Esophagus muscularis mucosa (tissue), 4 donors: ENCODE data around the gene RNU6-1. TPM values are rescaled to one million over a fixed set of nuclear protein-coding genes. Genes with fewer than 3 reads are reported as not detected.

Experiments
- DNase-seq: peaks from one replicate; pipeline ENCODE4 v3.0.0-alpha.2; 2017; ENCODE audit errors: extremely low spot score
- H3K27ac ChIP-seq, 4 donors: fragments of 200-600 bp; sonication (generic); replicated peaks in 1 of 4; 1 replicate in 3 of 4; 2 replicates in 1 of 4; pipeline ENCODE4 v1.5.1; 2016 to 2019; ENCODE audit warnings: mild to moderate bottlenecking in 1 of 4
- H3K27me3 ChIP-seq, 4 donors: fragments of 200-600 bp; sonication (generic); one replicate each; pipeline versions ENCODE4 v1.5.1 to v1.6.0; 2016 to 2019
- H3K36me3 ChIP-seq, 4 donors: fragments of 200-600 bp; sonication (generic); one replicate each; pipeline ENCODE4 v1.5.1; 2016 to 2019
- H3K4me1 ChIP-seq, 4 donors: fragments of 200-600 bp; sonication (generic); one replicate each; pipeline ENCODE4 v1.5.1; 2016 to 2019
- H3K4me3 ChIP-seq, 4 donors: fragments of 200-600 bp; sonication (generic); 1 replicate in 2 of 4; 2 replicates in 2 of 4; pipeline ENCODE4 v1.5.1; 2016 to 2019; ENCODE audit warnings: mild to moderate bottlenecking in 4 of 4, moderate library complexity in 1 of 4
- H3K9me3 ChIP-seq, 4 donors: fragments of 200-600 bp; sonication (generic); 1 replicate in 3 of 4; 2 replicates in 1 of 4; pipeline ENCODE4 v1.5.1; 2016 to 2019
- EP300 ChIP-seq: sonication (generic); formaldehyde crosslinking; IDR thresholded peaks from one replicate; pipeline ENCODE4 v1.6.1; 2017; ENCODE audit warnings: antibody characterized with exemption
- POLR2A ChIP-seq: fragments of 450-650 bp; IDR thresholded peaks from one replicate; pipeline ENCODE4 v1.6.1; 2017; ENCODE audit warnings: antibody characterized with exemption, moderate library complexity, mild to moderate bottlenecking, low read depth
- POLR2AphosphoS5 ChIP-seq, 2 donors: sonication (generic); formaldehyde crosslinking; IDR thresholded peaks; one replicate each; pipeline ENCODE4 v1.6.1; 2017; ENCODE audit warnings: antibody characterized with exemption in 2 of 2
- WGBS: methylation state at CpG from one replicate; pipeline ENCODE4 v1.1.5; 2018; 5-methylcytosine and 5-hydroxymethylcytosine counted together
- intact Hi-C: fragments of 100-400 bp; cut with DNase I; formaldehyde crosslinking; loops from one replicate; pipeline ENCODE4 v1.15.1; 2023
- total RNA-seq, 4 donors: library from RNA; depleted of rRNA; stranded (reverse); fragments of >200 nt; gene quantifications; one replicate each; pipeline versions ENCODE4 v1.1.0 to v1.2.1, GENCODE V29; 2016
- TF ChIP-seq, protein P1 (sequence below), 3 experiments: fragments of 200-600 bp in 2 of 3; fragments of 450-650 bp in 1 of 3; sonication (generic) in 2 of 3; IDR thresholded peaks; one replicate each; pipeline ENCODE4 v1.5.1; 2017 to 2019; ENCODE audit warnings: antibody characterized with exemption in 3 of 3, mild to moderate bottlenecking in 2 of 3, moderate library complexity in 1 of 3

The RNU6-1 gene
- total RNA-seq, 4 donors from 2014 or later: not detected

DNA sequence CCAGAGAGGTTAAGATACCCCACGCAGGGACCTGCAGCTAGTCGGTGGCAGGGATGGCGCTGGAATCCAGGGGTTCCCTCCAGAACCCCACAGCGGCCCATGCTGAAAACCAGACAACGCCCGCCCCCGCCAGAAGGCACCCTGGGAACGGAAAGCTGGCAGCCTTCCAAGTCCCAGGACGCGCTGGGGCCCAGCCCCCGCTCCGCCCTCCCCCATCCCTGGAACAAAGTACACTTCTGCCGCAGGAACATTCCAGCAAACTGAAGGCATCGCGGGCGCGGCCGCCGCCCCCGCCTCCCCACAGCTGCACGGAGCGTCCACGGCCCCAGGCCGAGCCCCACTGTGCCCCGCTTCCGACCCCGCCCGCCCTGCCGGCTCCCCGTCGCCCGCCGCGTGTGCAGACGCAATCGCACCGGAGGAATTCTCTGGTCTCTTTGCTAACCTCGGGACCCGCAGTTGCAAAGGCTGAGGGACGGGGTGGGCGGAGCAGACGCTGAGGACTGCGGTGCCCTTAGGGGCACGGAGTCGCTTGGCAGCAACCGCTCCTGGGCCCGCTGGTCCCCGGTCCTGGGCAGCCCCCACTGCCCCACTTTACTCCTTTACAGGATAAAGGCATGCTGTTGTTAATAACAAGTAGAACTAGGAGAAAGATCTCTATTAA, 44.8 kb upstream of the RNU6-1 start:
- Histone ChIP-seq H3K4me3 (peak overlapping the region; percentile 57 to 70 (median 66)), H3K4me1 (peaks cover 14 to 51% (median 35%) of the 10 kb centered on the region in 4 donors), H3K36me3 (no peaks in the 10 kb centered on the region), H3K9me3 (no peaks in the 10 kb centered on the region), H3K27me3 (no peaks in the 10 kb centered on the region), H3K27ac (peak overlapping the region; percentile 84 to 90 (median 85))
- intact Hi-C loops: no loop called here
- TF ChIP-seq POLR2AphosphoS5 (IDR thresholded peaks at IDR 0.05) (peak; percentile 72), POLR2A (no peak), EP300 (no peak)
- TF ChIP-seq, protein P1, sequence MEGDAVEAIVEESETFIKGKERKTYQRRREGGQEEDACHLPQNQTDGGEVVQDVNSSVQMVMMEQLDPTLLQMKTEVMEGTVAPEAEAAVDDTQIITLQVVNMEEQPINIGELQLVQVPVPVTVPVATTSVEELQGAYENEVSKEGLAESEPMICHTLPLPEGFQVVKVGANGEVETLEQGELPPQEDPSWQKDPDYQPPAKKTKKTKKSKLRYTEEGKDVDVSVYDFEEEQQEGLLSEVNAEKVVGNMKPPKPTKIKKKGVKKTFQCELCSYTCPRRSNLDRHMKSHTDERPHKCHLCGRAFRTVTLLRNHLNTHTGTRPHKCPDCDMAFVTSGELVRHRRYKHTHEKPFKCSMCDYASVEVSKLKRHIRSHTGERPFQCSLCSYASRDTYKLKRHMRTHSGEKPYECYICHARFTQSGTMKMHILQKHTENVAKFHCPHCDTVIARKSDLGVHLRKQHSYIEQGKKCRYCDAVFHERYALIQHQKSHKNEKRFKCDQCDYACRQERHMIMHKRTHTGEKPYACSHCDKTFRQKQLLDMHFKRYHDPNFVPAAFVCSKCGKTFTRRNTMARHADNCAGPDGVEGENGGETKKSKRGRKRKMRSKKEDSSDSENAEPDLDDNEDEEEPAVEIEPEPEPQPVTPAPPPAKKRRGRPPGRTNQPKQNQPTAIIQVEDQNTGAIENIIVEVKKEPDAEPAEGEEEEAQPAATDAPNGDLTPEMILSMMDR (IDR thresholded peaks at IDR 0.05): no peak
- DNase-seq: peak; percentile 94
- 2% methylated on average over 7 of the region's 48 CpGs for WGBS

DNA sequence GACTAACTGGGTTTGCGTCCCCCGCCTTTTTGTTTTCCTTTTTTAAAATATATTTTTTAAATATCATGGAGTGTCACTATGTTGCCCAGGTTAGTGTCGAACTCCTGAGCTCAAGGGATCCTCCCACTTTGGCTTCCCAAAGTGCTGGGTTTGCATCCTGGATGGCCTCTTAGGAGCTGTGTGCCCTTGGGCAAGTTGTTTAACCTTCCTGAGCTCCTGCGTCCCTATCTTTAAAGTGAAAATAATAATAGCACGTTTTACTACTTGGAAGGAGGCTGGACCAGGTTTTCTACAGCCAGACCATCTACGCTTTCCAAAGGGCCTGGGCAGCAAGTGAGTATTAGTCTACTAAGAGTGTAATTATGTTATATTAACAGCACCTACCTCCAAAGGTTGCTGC, 44.2 kb upstream of the RNU6-1 start:
- Histone ChIP-seq H3K4me3 (peak overlapping the region; percentile 57 to 70 (median 66)), H3K27me3 (no peaks in the 10 kb centered on the region), H3K36me3 (no peaks in the 10 kb centered on the region), H3K27ac (peak overlapping the region; percentile 84 to 90 (median 85)), H3K4me1 (peaks cover 14 to 51% (median 35%) of the 10 kb centered on the region in 4 donors), H3K9me3 (no peaks in the 10 kb centered on the region)
- no peak for TF ChIP-seq POLR2AphosphoS5 (IDR thresholded peaks at IDR 0.05)
- no peak for TF ChIP-seq POLR2A
- TF ChIP-seq, protein P1 (IDR thresholded peaks at IDR 0.05): no peak
- TF ChIP-seq EP300: no peak
- 63% methylated on average over 6 of the region's 6 CpGs for WGBS
- intact Hi-C loops: no loop called here
- DNase-seq: no peak

DNA sequence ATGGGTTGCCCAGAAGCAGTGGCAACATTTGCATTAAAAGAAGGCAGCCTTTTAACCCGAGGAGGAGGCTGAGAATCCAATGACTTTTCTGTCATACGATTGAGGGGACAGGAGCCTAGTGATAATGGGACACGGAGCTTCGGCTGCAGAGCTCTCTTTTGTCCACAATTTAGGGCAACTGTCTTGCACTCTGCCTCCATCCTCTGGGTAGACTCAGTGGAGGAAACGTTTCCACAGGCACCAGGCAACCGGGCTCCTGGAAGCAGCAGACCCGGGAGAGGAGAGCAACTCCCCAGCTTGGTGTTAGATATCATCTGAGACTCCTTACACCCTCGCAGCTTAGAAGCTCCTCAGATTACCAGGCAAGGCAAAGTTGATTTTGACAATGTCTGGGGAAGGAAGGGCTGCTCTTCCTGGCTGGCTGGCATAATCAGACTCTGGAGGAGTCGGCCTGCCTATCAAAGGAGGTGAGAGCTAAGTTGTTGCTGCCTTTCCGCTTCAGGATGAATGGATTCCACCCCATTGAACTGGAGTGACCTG, 43.5 kb upstream of the RNU6-1 start:
- Histone ChIP-seq H3K36me3 (no peaks in the 10 kb centered on the region), H3K4me3 (no peak overlapping the region), H3K9me3 (no peaks in the 10 kb centered on the region), H3K4me1 (peaks cover 14 to 51% (median 35%) of the 10 kb centered on the region in 4 donors), H3K27ac (peak overlapping the region; percentile 84 to 90 (median 85)), H3K27me3 (no peaks in the 10 kb centered on the region)
- TF ChIP-seq, protein P1 (IDR thresholded peaks at IDR 0.05): no peak
- TF ChIP-seq POLR2A: no peak
- intact Hi-C loops: no loop called here
- DNase-seq: peak; percentile 90
- 63% methylated on average over 10 of the region's 10 CpGs for WGBS

DNA sequence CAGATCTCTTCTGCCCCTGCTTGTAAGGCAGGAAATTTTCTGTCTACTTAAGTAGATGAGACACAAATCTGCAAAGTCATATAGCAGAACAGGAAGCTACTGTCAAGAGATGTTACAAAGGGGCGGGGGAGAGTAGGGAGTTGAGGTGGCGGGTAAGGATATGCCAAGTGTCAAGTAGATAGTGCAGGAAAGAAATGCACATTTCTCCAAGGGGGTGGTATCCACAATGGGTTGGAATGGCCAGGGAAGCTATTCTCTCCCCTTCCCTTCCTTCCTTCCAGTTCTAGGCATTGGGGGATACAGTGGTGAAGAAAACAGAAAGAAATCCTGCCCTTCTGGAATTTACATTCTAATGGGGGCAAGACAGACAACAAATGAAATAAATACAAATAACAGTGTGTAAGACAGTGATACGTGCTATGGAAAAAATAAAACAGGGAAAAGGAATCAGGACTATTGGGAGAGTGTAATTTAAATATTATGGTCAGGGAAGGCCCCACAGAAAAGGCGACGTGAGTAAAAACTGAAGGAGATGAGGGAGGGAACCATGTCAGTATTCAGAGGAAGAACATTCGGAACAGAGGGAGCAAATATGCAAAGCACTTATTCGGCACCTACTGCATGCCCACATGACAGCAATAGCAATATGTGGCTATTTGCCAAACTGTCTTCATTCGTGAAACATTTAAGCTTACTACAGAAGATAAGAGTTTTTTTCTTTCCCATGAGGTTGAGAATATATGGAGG, 42.8 kb upstream of the RNU6-1 start:
- DNase-seq: peak; percentile 79
- no peaks in the 10 kb centered on the region for H3K9me3 ChIP-seq
- no peak overlapping the region for H3K4me3 ChIP-seq
- no peaks in the 10 kb centered on the region for H3K36me3 ChIP-seq
- peaks cover 14 to 51% (median 35%) of the 10 kb centered on the region in 4 donors for H3K4me1 ChIP-seq
- H3K27me3 ChIP-seq: no peaks in the 10 kb centered on the region
- 73% methylated on average over 8 of the region's 8 CpGs for WGBS
- H3K27ac ChIP-seq: peak overlapping the region; percentile 84 to 90 (median 85)
- intact Hi-C loops: no loop called here
- TF ChIP-seq POLR2AphosphoS5 (IDR thresholded peaks at IDR 0.05) (no peak), EP300 (no peak), POLR2A (no peak)
- TF ChIP-seq, protein P1 (IDR thresholded peaks at IDR 0.05): no peak
